ENCODE results near the gene MPST.

The MPST gene

GRCh38 chr22:37021041-37021440 lies 1.5 kb downstream of the MPST start:
- no peaks in the 10 kb centered on the region for H3K9me3 ChIP-seq (ENCODE audit: control insufficient read depth in 2 of 2, low read length in 2 of 2)
- peaks cover 52 to 70% of the 10 kb centered on the region in 2 donors for H3K4me1 ChIP-seq (ENCODE audit: control insufficient read depth in 2 of 2, insufficient read depth in 2 of 2, low read length in 2 of 2)
- H3K27ac ChIP-seq (ENCODE audit: low read depth in 2 of 2, low read length in 2 of 2) = peak overlapping the region; percentile 96 to 98
- peak overlapping the region; percentile 31 to 33 for H3K4me3 ChIP-seq (ENCODE audit: low read length in 2 of 2)
- no peaks in the 10 kb centered on the region for H3K27me3 ChIP-seq (ENCODE audit: control insufficient read depth in 2 of 2, insufficient read depth in 2 of 2, low read length in 2 of 2)
- H3K36me3 ChIP-seq (ENCODE audit: control insufficient read depth in 2 of 2, insufficient read depth in 2 of 2, low read length in 2 of 2) = peaks cover 13 to 27% of the 10 kb centered on the region in 2 donors
- peak overlapping the region in 1 of 2 donors; percentile 67 for H3K9ac ChIP-seq (ENCODE audit: low read depth in 1 of 2, low read length in 2 of 2)

DNA sequence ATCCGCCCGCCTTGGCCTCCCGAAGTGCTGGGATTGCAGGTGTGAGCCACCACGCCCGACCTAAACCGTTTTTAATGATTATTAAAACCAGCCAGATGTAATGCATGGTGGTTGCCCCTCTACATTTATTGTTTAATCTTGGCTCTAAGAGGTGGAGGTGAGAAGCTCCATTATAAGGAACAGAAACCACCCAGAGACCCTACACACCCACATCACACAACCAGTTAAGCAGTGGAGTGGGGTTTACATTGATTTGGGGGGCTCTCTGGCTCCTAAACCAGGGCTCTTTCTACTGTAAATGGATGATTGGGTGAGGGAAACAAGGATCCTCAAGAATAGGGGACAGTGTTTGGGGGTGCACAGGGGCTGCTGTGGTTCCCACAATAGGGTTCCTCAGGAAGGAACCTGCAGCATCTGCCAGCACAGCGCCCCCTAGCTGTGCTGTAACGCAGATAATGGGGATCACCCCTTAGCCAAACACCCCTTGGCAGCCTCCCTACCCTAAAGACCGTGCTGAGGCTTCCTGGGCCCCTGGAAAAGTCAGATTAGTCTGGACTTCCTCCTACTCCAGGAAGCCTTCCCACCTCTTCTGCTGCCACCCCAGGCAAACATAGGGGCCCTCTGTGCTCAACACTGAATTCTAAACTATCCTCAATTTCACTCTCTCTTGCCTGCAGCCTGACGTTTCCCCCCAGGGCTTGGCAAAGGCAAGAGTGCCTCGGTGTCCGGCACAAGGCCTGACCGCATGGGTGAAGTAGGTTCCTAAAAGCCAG lies 2.4 kb downstream of the MPST start:
- Histone ChIP-seq H3K9ac (ENCODE audit: low read depth in 1 of 2, low read length in 2 of 2) (peak overlapping the region; percentile 26 to 47), H3K36me3 (ENCODE audit: control insufficient read depth in 2 of 2, insufficient read depth in 2 of 2, low read length in 2 of 2) (peaks cover 17 to 27% of the 10 kb centered on the region in 2 donors), H3K4me3 (ENCODE audit: low read length in 2 of 2) (peak overlapping the region in 1 of 2 donors; percentile 42), H3K27ac (ENCODE audit: low read depth in 2 of 2, low read length in 2 of 2) (peak overlapping the region; percentile 96 to 98), H3K27me3 (ENCODE audit: control insufficient read depth in 2 of 2, insufficient read depth in 2 of 2, low read length in 2 of 2) (no peaks in the 10 kb centered on the region), H3K4me1 (ENCODE audit: control insufficient read depth in 2 of 2, insufficient read depth in 2 of 2, low read length in 2 of 2) (peaks cover 49 to 68% of the 10 kb centered on the region in 2 donors), H3K9me3 (ENCODE audit: control insufficient read depth in 2 of 2, low read length in 2 of 2) (no peaks in the 10 kb centered on the region)

GRCh38 chr22:37022483-37023337 lies 3.2 kb downstream of the MPST start:
- Histone ChIP-seq H3K36me3 (ENCODE audit: control insufficient read depth in 2 of 2, insufficient read depth in 2 of 2, low read length in 2 of 2) (peaks cover 22 to 32% of the 10 kb centered on the region in 2 donors), H3K4me3 (ENCODE audit: low read length in 2 of 2) (no peak overlapping the region), H3K4me1 (ENCODE audit: control insufficient read depth in 2 of 2, insufficient read depth in 2 of 2, low read length in 2 of 2) (peaks cover 42 to 63% of the 10 kb centered on the region in 2 donors), H3K9ac (ENCODE audit: low read depth in 1 of 2, low read length in 2 of 2) (peak overlapping the region; percentile 26 to 76), H3K9me3 (ENCODE audit: control insufficient read depth in 2 of 2, low read length in 2 of 2) (no peaks in the 10 kb centered on the region), H3K27ac (ENCODE audit: low read depth in 2 of 2, low read length in 2 of 2) (peak overlapping the region; percentile 96 to 98), H3K27me3 (ENCODE audit: control insufficient read depth in 2 of 2, insufficient read depth in 2 of 2, low read length in 2 of 2) (no peaks in the 10 kb centered on the region)

DNA sequence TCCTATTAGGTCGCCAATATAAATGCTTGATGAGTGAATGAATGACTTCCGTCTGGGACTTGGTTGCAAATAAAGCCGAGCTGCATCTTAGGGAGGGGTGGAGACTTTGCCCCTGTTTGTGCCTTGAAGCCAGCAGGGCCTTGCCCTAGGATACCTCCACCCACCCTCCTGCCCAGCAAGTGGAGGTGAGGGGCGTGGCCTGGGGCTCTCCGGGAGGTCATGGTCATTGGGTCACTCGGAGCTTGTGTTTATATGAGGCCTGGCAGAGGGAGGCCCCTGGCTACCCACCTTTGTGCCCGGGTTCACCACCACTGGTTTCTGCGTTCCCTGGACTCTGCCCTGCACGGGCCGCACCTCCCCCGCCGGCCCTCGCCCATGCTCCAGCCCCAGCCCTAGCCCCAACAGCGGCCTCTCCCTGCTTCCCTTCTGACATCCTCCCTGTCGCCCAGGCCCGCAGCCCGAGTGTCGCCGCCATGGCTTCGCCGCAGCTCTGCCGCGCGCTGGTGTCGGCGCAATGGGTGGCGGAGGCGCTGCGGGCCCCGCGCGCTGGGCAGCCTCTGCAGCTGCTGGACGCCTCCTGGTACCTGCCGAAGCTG lies 4.3 kb downstream of the MPST start:
- H3K27ac ChIP-seq (ENCODE audit: low read depth in 2 of 2, low read length in 2 of 2) = peak overlapping the region; percentile 96 to 98
- H3K9me3 ChIP-seq (ENCODE audit: control insufficient read depth in 2 of 2, low read length in 2 of 2) = no peaks in the 10 kb centered on the region
- H3K4me3 ChIP-seq (ENCODE audit: low read length in 2 of 2) = peak overlapping the region; percentile 13 to 67
- peaks cover 26 to 35% of the 10 kb centered on the region in 2 donors for H3K36me3 ChIP-seq (ENCODE audit: control insufficient read depth in 2 of 2, insufficient read depth in 2 of 2, low read length in 2 of 2)
- H3K4me1 ChIP-seq (ENCODE audit: control insufficient read depth in 2 of 2, insufficient read depth in 2 of 2, low read length in 2 of 2) = peaks cover 35 to 56% of the 10 kb centered on the region in 2 donors
- H3K27me3 ChIP-seq (ENCODE audit: control insufficient read depth in 2 of 2, insufficient read depth in 2 of 2, low read length in 2 of 2) = no peaks in the 10 kb centered on the region
- H3K9ac ChIP-seq (ENCODE audit: low read depth in 1 of 2, low read length in 2 of 2) = peak overlapping the region; percentile 6 to 76

- Histone ChIP-seq H3K27me3 (ENCODE audit: control insufficient read depth in 2 of 2, insufficient read depth in 2 of 2, low read length in 2 of 2) (no peaks in the 10 kb centered on the region), H3K9me3 (ENCODE audit: control insufficient read depth in 2 of 2, low read length in 2 of 2) (no peaks in the 10 kb centered on the region), H3K9ac (ENCODE audit: low read depth in 1 of 2, low read length in 2 of 2) (peak overlapping the region; percentile 41 to 76), H3K27ac (ENCODE audit: low read depth in 2 of 2, low read length in 2 of 2) (peak overlapping the region; percentile 96 to 98), H3K4me1 (ENCODE audit: control insufficient read depth in 2 of 2, insufficient read depth in 2 of 2, low read length in 2 of 2) (peaks cover 35 to 56% of the 10 kb centered on the region in 2 donors), H3K4me3 (ENCODE audit: low read length in 2 of 2) (peak overlapping the region; percentile 33 to 67), H3K36me3 (ENCODE audit: control insufficient read depth in 2 of 2, insufficient read depth in 2 of 2, low read length in 2 of 2) (peaks cover 33 to 42% of the 10 kb centered on the region in 2 donors)
Observed at GRCh38 chr22:37024339-37025157, 5.0 kb downstream of the MPST start.

DNA sequence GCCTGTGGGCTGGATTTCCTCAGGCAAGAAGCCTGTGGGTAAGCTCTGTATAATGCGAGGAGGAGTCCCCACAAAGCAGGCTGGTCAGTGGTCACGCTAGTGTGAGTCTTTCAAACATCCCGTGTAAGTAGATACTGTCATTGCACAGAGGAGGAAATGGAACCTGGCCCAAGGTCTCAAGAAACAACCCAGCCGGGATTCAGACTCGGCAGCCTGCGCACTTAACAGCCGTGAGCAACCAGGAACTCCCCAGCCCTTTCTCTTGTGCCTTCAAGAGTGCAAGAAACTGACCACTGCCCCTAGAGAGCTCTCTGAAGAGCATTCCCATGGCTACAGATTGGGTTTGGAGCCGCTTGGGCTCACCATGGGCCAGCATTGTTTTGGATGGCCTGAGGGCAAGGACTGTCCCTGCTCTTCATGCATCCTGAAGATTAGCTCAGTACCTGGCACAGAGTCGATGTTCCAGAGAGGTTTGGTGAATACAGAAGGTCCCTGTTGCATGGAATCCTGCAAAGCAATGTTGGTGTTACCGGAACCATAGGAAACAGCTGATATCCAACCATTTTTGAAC lies 6.0 kb downstream of the MPST start:
- Histone ChIP-seq H3K4me3 (ENCODE audit: low read length in 2 of 2) (peak overlapping the region; percentile 60 to 67), H3K9me3 (ENCODE audit: control insufficient read depth in 2 of 2, low read length in 2 of 2) (no peaks in the 10 kb centered on the region), H3K4me1 (ENCODE audit: control insufficient read depth in 2 of 2, insufficient read depth in 2 of 2, low read length in 2 of 2) (peaks cover 35 to 56% of the 10 kb centered on the region in 2 donors), H3K27ac (ENCODE audit: low read depth in 2 of 2, low read length in 2 of 2) (peak overlapping the region; percentile 96 to 98), H3K9ac (ENCODE audit: low read depth in 1 of 2, low read length in 2 of 2) (peak overlapping the region; percentile 41 to 76), H3K36me3 (ENCODE audit: control insufficient read depth in 2 of 2, insufficient read depth in 2 of 2, low read length in 2 of 2) (peaks cover 39 to 51% of the 10 kb centered on the region in 2 donors), H3K27me3 (ENCODE audit: control insufficient read depth in 2 of 2, insufficient read depth in 2 of 2, low read length in 2 of 2) (no peaks in the 10 kb centered on the region)

GRCh38 chr22:37026325-37026724 lies 6.8 kb downstream of the MPST start:
- peaks cover 38 to 56% of the 10 kb centered on the region in 2 donors for H3K4me1 ChIP-seq (ENCODE audit: control insufficient read depth in 2 of 2, insufficient read depth in 2 of 2, low read length in 2 of 2)
- H3K36me3 ChIP-seq (ENCODE audit: control insufficient read depth in 2 of 2, insufficient read depth in 2 of 2, low read length in 2 of 2) = peaks cover 42 to 52% of the 10 kb centered on the region in 2 donors
- H3K27me3 ChIP-seq (ENCODE audit: control insufficient read depth in 2 of 2, insufficient read depth in 2 of 2, low read length in 2 of 2) = no peaks in the 10 kb centered on the region
- H3K27ac ChIP-seq (ENCODE audit: low read depth in 2 of 2, low read length in 2 of 2) = peak overlapping the region in 1 of 2 donors; percentile 11
- peak overlapping the region in 1 of 2 donors; percentile 76 for H3K9ac ChIP-seq (ENCODE audit: low read depth in 1 of 2, low read length in 2 of 2)
- H3K4me3 ChIP-seq (ENCODE audit: low read length in 2 of 2) = peak overlapping the region; percentile 16 to 67
- H3K9me3 ChIP-seq (ENCODE audit: control insufficient read depth in 2 of 2, low read length in 2 of 2) = no peaks in the 10 kb centered on the region

DNA sequence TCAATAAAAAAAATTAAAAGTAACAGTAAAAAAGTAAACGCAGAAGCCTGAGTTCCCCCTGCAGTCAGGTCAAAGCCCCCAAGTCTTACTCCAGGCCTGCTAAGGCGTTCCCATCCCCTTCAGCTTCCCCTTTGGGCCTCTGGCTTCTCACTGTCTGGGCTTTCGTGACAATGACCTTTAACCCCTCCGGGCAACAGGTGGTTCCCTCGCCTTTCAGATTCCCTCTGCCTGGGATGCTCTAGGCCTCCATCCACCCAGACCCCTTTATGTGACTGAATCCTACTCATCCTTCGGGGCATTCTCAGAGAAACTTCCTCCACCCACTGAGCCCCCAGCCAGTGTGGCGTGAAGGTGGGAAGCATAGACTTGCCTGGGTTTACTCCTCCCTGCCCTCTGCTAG lies 8.0 kb downstream of the MPST start:
- H3K27ac ChIP-seq (ENCODE audit: low read depth in 2 of 2, low read length in 2 of 2) = no peak overlapping the region
- peaks cover 39 to 57% of the 10 kb centered on the region in 2 donors for H3K4me1 ChIP-seq (ENCODE audit: control insufficient read depth in 2 of 2, insufficient read depth in 2 of 2, low read length in 2 of 2)
- peak overlapping the region in 1 of 2 donors; percentile 3 for H3K9ac ChIP-seq (ENCODE audit: low read depth in 1 of 2, low read length in 2 of 2)
- no peaks in the 10 kb centered on the region for H3K9me3 ChIP-seq (ENCODE audit: control insufficient read depth in 2 of 2, low read length in 2 of 2)
- H3K4me3 ChIP-seq (ENCODE audit: low read length in 2 of 2) = no peak overlapping the region
- H3K36me3 ChIP-seq (ENCODE audit: control insufficient read depth in 2 of 2, insufficient read depth in 2 of 2, low read length in 2 of 2) = peaks cover 42 to 52% of the 10 kb centered on the region in 2 donors
- H3K27me3 ChIP-seq (ENCODE audit: control insufficient read depth in 2 of 2, insufficient read depth in 2 of 2, low read length in 2 of 2) = no peaks in the 10 kb centered on the region
